OCI-LY7 (cell line): ENCODE measurements around the gene CFDP1. TPM values are rescaled to one million over a fixed set of nuclear protein-coding genes. Genes with fewer than 3 reads are reported as not detected.

ENCODE experiments used
- BruUV-seq: library from RNA; stranded (reverse); fragments of 400-500 nt; replicated peaks from 2 replicates; lab custom pipeline; 2021; lab: Mats Ljungman, UMichigan
- CTCF ChIA-PET: fragments of 300-600 bp; sonication (Branson Sonifier 250); formaldehyde crosslinking; loops from one replicate; lab custom pipeline; 2022; ENCODE audit warnings: antibody characterized with exemption; ENCODE audit not compliant: unreplicated experiment; lab: Charles Lee
- POLR2A ChIA-PET: fragments of 300-600 bp; sonication (Branson Sonifier 250); formaldehyde crosslinking; loops from one replicate; lab custom pipeline; 2022; ENCODE audit warnings: antibody characterized with exemption; lab: Charles Lee
- DNase-seq: peaks from one replicate; pipeline ENCODE4 v3.0.0-alpha.2; 2015; ENCODE audit warnings: low spot score
- H2AFZ ChIP-seq: fragments of 200-600 bp; sonication (generic), shearing (Covaris generic); 2 replicates; pipeline ENCODE4 v1.6.1; 2014; ENCODE audit warnings: mild to moderate bottlenecking, antibody characterized with exemption, low read length, moderate library complexity
- H3K27ac ChIP-seq: fragments of 200-600 bp; sonication (generic); 2 replicates; pipeline ENCODE4 v1.5.1; 2014; ENCODE audit warnings: mixed run types, low read depth, mild to moderate bottlenecking, moderate library complexity, low read length, inconsistent platforms; ENCODE audit not compliant: poor library complexity, severe bottlenecking
- H3K36me3 ChIP-seq: fragments of 200-600 bp; sonication (generic); 2 replicates; pipeline ENCODE4 v1.6.1; 2014; ENCODE audit warnings: mild to moderate bottlenecking, antibody characterized with exemption, low read length, moderate library complexity, mixed read lengths; ENCODE audit not compliant: insufficient read depth
- H3K4me1 ChIP-seq: fragments of 200-600 bp; sonication (generic); 2 replicates; pipeline ENCODE4 v1.5.1; 2014; ENCODE audit warnings: mild to moderate bottlenecking, low read length; ENCODE audit not compliant: insufficient read depth, poor library complexity, severe bottlenecking
- H3K4me2 ChIP-seq: fragments of 200-600 bp; sonication (generic); 2 replicates; pipeline ENCODE4 v1.6.1; 2014; ENCODE audit warnings: mild to moderate bottlenecking, low read length
- H3K4me3 ChIP-seq: fragments of 200-600 bp; sonication (generic); 2 replicates; pipeline ENCODE4 v1.5.1; 2014; ENCODE audit warnings: mild to moderate bottlenecking, low read depth, low read length; ENCODE audit not compliant: poor library complexity, severe bottlenecking
- H3K79me2 ChIP-seq: fragments of 200-600 bp; sonication (generic); 2 replicates; pipeline ENCODE4 v1.6.1; 2016; ENCODE audit warnings: low read depth, mild to moderate bottlenecking, low read length, moderate library complexity, mixed read lengths; ENCODE audit not compliant: insufficient read depth
- H3K9me2 ChIP-seq: fragments of 200-600 bp; sonication (generic); 2 replicates; pipeline ENCODE4 v1.6.1; 2016; ENCODE audit warnings: mild to moderate bottlenecking, low read length, mixed read lengths; ENCODE audit not compliant: insufficient read depth
- H3K9me3 ChIP-seq: fragments of 200-600 bp; sonication (generic); 2 replicates; pipeline ENCODE4 v1.6.1; 2014; ENCODE audit warnings: mild to moderate bottlenecking, mixed run types, low read length, mixed read lengths
- H4K20me1 ChIP-seq: fragments of 200-600 bp; sonication (generic); 2 replicates; pipeline ENCODE4 v1.6.1; 2014; ENCODE audit warnings: mild to moderate bottlenecking, antibody characterized with exemption, low read length, moderate library complexity, mixed read lengths; ENCODE audit not compliant: insufficient read depth
- EZH2phosphoT487 ChIP-seq: fragments of 200-600 bp; sonication (generic); IDR thresholded peaks from 2 replicates; pipeline ENCODE4 v1.6.1; 2018; ENCODE audit warnings: low read depth, borderline replicate concordance, mild to moderate bottlenecking, mixed run types, antibody characterized with exemption, low read length, moderate library complexity, mixed read lengths
- intact Hi-C: fragments of 100-400 bp; cut with micrococcal nuclease; formaldehyde crosslinking; loops from one replicate; pipeline ENCODE4 v1.10.0; 2022; ENCODE audit not compliant: unreplicated experiment
- total RNA-seq, 2 experiments: library from RNA; depleted of rRNA in 1 of 2; stranded (reverse); fragments of >200 nt in 1 of 2; shearing (Covaris generic) in 1 of 2; gene quantifications; 2 replicates each; pipeline ENCODE4 v1.2.3, GENCODE V29; 2014 to 2022
- TF ChIP-seq, protein P1 (sequence below): fragments of 200-600 bp; sonication (generic); conservative IDR thresholded peaks from 2 replicates; pipeline ENCODE4 v1.5.1; 2014; ENCODE audit warnings: mild to moderate bottlenecking, antibody characterized with exemption, low read length, moderate library complexity, mixed read lengths

The CFDP1 gene
- total RNA-seq, 2 experiments from 2014 or later: 30.0 to 57.6 TPM

DNA sequence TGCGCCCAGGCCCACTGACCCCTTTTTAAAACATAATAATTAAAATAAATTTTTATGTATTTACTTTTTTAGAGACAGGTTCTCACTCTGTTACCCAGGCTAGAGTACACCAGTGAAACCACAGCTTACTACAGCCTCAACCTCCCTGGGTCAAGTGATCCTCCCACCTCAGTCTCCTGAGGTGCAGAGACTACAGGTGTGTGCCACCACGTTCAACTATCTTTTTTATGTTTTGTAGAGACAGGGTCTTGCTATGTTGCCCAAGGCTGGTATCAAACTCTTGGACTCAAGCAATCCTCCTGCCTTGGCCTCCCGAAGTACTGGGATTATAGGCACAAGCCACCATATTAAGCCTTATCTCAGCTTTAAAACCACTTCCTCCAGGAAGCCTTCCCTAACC, 125.8 kb downstream of the CFDP1 start:
- peaks cover 11% of the 10 kb centered on the region; the same call in 1 of the 2 replicates for H3K36me3 ChIP-seq
- H3K4me1 ChIP-seq: no peaks in the 10 kb centered on the region
- H3K9me2 ChIP-seq: no peaks in the 10 kb centered on the region
- H3K79me2 ChIP-seq: no peaks in the 10 kb centered on the region
- H3K27ac ChIP-seq: no peak overlapping the region
- no peak for DNase-seq
- no peak overlapping the region for H3K4me2 ChIP-seq
- intact Hi-C loops: loop anchor here (2.0 kb wide), 1 partner anchor 15 kb away; no protein-coding TSS in a partner anchor
- no peaks in the 10 kb centered on the region for H4K20me1 ChIP-seq
- no peaks in the 10 kb centered on the region for H3K9me3 ChIP-seq
- no peak overlapping the region for H3K4me3 ChIP-seq
- ChIA-PET POLR2A (no interaction called here), CTCF (no interaction called here)
- no peak overlapping the region for H2AFZ ChIP-seq
- no peak for TF ChIP-seq EZH2phosphoT487
- TF ChIP-seq, protein P1, sequence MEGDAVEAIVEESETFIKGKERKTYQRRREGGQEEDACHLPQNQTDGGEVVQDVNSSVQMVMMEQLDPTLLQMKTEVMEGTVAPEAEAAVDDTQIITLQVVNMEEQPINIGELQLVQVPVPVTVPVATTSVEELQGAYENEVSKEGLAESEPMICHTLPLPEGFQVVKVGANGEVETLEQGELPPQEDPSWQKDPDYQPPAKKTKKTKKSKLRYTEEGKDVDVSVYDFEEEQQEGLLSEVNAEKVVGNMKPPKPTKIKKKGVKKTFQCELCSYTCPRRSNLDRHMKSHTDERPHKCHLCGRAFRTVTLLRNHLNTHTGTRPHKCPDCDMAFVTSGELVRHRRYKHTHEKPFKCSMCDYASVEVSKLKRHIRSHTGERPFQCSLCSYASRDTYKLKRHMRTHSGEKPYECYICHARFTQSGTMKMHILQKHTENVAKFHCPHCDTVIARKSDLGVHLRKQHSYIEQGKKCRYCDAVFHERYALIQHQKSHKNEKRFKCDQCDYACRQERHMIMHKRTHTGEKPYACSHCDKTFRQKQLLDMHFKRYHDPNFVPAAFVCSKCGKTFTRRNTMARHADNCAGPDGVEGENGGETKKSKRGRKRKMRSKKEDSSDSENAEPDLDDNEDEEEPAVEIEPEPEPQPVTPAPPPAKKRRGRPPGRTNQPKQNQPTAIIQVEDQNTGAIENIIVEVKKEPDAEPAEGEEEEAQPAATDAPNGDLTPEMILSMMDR: no peak
- no TSS peak for BruUV-seq

- intact Hi-C loops: loop anchor here (2.0 kb wide), 1 partner anchor 13 kb away; no protein-coding TSS in a partner anchor
- ChIA-PET CTCF (no interaction called here), POLR2A (interaction anchor here (0.6 to 0.7 kb wide), 2 partner anchors 73 to 812 kb away, joined by 3 read pairs; no protein-coding TSS in a partner anchor)
- no peak for TF ChIP-seq EZH2phosphoT487
- TF ChIP-seq, protein P1: no peak
- H3K9me3 ChIP-seq: no peaks in the 10 kb centered on the region
- BruUV-seq: no TSS peak
- peaks cover 20% of the 10 kb centered on the region for H3K36me3 ChIP-seq
- no peak overlapping the region for H3K4me2 ChIP-seq
- H4K20me1 ChIP-seq: no peaks in the 10 kb centered on the region
- no peaks in the 10 kb centered on the region for H3K4me1 ChIP-seq
- no peak overlapping the region for H3K4me3 ChIP-seq
- H3K27ac ChIP-seq: no peak overlapping the region
- DNase-seq: no peak
- H3K9me2 ChIP-seq: no peaks in the 10 kb centered on the region
- H3K79me2 ChIP-seq: no peaks in the 10 kb centered on the region
- no peak overlapping the region for H2AFZ ChIP-seq
Observed at GRCh38 chr16:75306099-75306762, 127.1 kb downstream of the CFDP1 start.
